Stomach (tissue), 9 donors: ENCODE data around the gene PPM1J. TPM values are rescaled to one million over a fixed set of nuclear protein-coding genes. Genes with fewer than 3 reads are reported as not detected.

ENCODE experiments used
- DNase-seq, 2 donors: peaks; one replicate each; pipeline versions ENCODE4 v3.0.0 to v3.0.0-alpha.2; 2013 to 2019
- H3K27ac ChIP-seq, 5 donors: fragments of 200-600 bp in 4 of 5; sonication (generic) in 4 of 5; one replicate each; pipeline ENCODE4 v1.5.1; 2013 to 2019; ENCODE audit warnings: mild to moderate bottlenecking in 1 of 5, moderate library complexity in 1 of 5
- H3K27me3 ChIP-seq, 3 donors: fragments of 200-600 bp; sonication (generic); one replicate each; pipeline ENCODE4 v1.5.1; 2017 to 2019; ENCODE audit warnings: mixed run types in 1 of 3
- H3K36me3 ChIP-seq, 4 donors: fragments of 200-600 bp; sonication (generic); 1 replicate in 3 of 4; 2 replicates in 1 of 4; pipeline ENCODE4 v1.5.1; 2016 to 2019
- H3K4me1 ChIP-seq, 4 donors: fragments of 200-600 bp; sonication (generic); one replicate each; pipeline ENCODE4 v1.5.1; 2016 to 2019
- H3K4me3 ChIP-seq, 4 donors: fragments of 200-600 bp; sonication (generic) in 3 of 4; one replicate each; pipeline ENCODE4 v1.5.1; 2016 to 2019; ENCODE audit warnings: mild to moderate bottlenecking in 1 of 4
- H3K9me3 ChIP-seq, 4 donors: fragments of 200-600 bp; sonication (generic); one replicate each; pipeline ENCODE4 v1.5.1; 2016 to 2019
- CTCF ChIP-seq, 7 experiments: fragments of 450-650 bp in 4 of 7; fragments of 200-600 bp in 3 of 7; sonication (generic) in 3 of 7; IDR thresholded peaks; one replicate each; pipeline ENCODE4 v1.5.1; 2016 to 2019; ENCODE audit warnings: antibody characterized with exemption in 7 of 7, control low read depth in 2 of 7, mild to moderate bottlenecking in 1 of 7
- EP300 ChIP-seq: sonication (generic); formaldehyde crosslinking; IDR thresholded peaks from one replicate; pipeline ENCODE4 v1.6.1; 2017; ENCODE audit warnings: antibody characterized with exemption
- POLR2A ChIP-seq, 4 donors: fragments of 450-650 bp; IDR thresholded peaks; one replicate each; pipeline ENCODE4 v1.6.1; 2016; ENCODE audit warnings: antibody characterized with exemption in 4 of 4, control low read depth in 2 of 4, mild to moderate bottlenecking in 1 of 4, moderate library complexity in 1 of 4
- POLR2AphosphoS5 ChIP-seq, 3 donors: sonication (generic); formaldehyde crosslinking; IDR thresholded peaks; one replicate each; pipeline ENCODE4 v1.6.1; 2016; ENCODE audit warnings: antibody characterized with exemption in 3 of 3
- WGBS, 5 donors: extraction: QIAGEN DNeasy Blood & Tissue Kit in 3 of 5; methylation state at CpG; one replicate each; pipeline versions ENCODE4 v1.1.5 to v1.1.7; 2013 to 2018; 5-methylcytosine and 5-hydroxymethylcytosine counted together
- intact Hi-C: fragments of 100-400 bp; cut with DNase I; formaldehyde crosslinking; loops from one replicate; pipeline ENCODE4 v1.15.1; 2023; ENCODE audit warnings: low total_unique reads
- polyA plus RNA-seq, 3 donors: library from polyadenylated mRNA; stranded (reverse); fragments of 200-250 nt; gene quantifications; one replicate each; pipeline ENCODE4 v1.2.3, GENCODE V29; 2013
- total RNA-seq, 5 donors: library from RNA; depleted of rRNA; stranded (reverse); fragments of >200 nt; gene quantifications; one replicate each; pipeline versions ENCODE4 v1.1.0 to v1.2.3, GENCODE V29; 2014 to 2016
- donor health status: healthy with polysubstance abuse.
- donor health status: Bipolar disorder and iron deficiency.
- donor health status: healthy.

PPM1J gene
- total and polyA plus RNA-seq, 8 donors = 0.50 to 4.0 (median 1.1) TPM; not detected in 4

GRCh38 chr1:112702420-112703261, 12.5 kb downstream of the PPM1J start:
- no peaks in the 10 kb centered on the region for H3K27me3 ChIP-seq
- peak in 1 of 2 donors; percentile 18 for DNase-seq
- intact Hi-C loops = loop anchor here (10.0 kb wide), 1 partner anchor 318 kb away; no protein-coding TSS in a partner anchor
- H3K27ac ChIP-seq = peak overlapping the region in 4 of 5 donors; percentile 88 to 98 (median 96)
- no peak overlapping the region for H3K4me3 ChIP-seq
- H3K9me3 ChIP-seq = no peaks in the 10 kb centered on the region
- 65 to 84% (median 77%) methylated on average over 11 to 12 of the region's 12 CpGs for WGBS, 5 donors
- peaks cover 76 to 89% (median 84%) of the 10 kb centered on the region in 4 donors for H3K4me1 ChIP-seq
- peaks cover 11 to 56% (median 44%) of the 10 kb centered on the region in 4 donors for H3K36me3 ChIP-seq
- no peak for TF ChIP-seq POLR2AphosphoS5 (IDR thresholded peaks at IDR 0.05)
- TF ChIP-seq POLR2A (IDR thresholded peaks at IDR 0.05) = no peak

- 76 to 86% (median 81%) methylated on average over 3 of the region's 3 CpGs for WGBS, 5 donors
- H3K4me1 ChIP-seq = peaks cover 72 to 87% (median 80%) of the 10 kb centered on the region in 4 donors
- intact Hi-C loops = loop anchor here (10.0 kb wide), 1 partner anchor 317 kb away; no protein-coding TSS in a partner anchor
- DNase-seq = peak in 1 of 2 donors; percentile 5
- no peaks in the 10 kb centered on the region for H3K9me3 ChIP-seq
- TF ChIP-seq POLR2A (IDR thresholded peaks at IDR 0.05) (no peak), POLR2AphosphoS5 (IDR thresholded peaks at IDR 0.05) (no peak), CTCF (IDR thresholded peaks at IDR 0.05) (no peak)
- no peak overlapping the region for H3K4me3 ChIP-seq
- H3K36me3 ChIP-seq = peaks cover 11 to 62% (median 50%) of the 10 kb centered on the region in 4 donors
- peak overlapping the region in 4 of 5 donors; percentile 75 to 96 (median 92) for H3K27ac ChIP-seq
- no peaks in the 10 kb centered on the region for H3K27me3 ChIP-seq
These were observed 13.1 kb downstream of the PPM1J start for GRCh38 chr1:112702067-112702395.

- H3K4me3 ChIP-seq = no peak overlapping the region
These were observed 13.7 kb downstream of the PPM1J start for GRCh38 chr1:112701227-112702066.

More at GRCh38 chr1:112701227-112702066, 13.7 kb downstream of the PPM1J start:
- intact Hi-C loops = loop anchor here (10.0 kb wide), 1 partner anchor 317 kb away; no protein-coding TSS in a partner anchor
- H3K27ac ChIP-seq = peak overlapping the region; percentile 62 to 96 (median 88)
- DNase-seq = peak in 1 of 2 donors; percentile 25
- H3K36me3 ChIP-seq = peaks cover 17 to 68% (median 55%) of the 10 kb centered on the region in 4 donors
- peaks cover 72 to 87% (median 80%) of the 10 kb centered on the region in 4 donors for H3K4me1 ChIP-seq
- no peak for TF ChIP-seq CTCF (IDR thresholded peaks at IDR 0.05)
- TF ChIP-seq POLR2AphosphoS5 (IDR thresholded peaks at IDR 0.05) = no peak
- no peak for TF ChIP-seq POLR2A (IDR thresholded peaks at IDR 0.05)
- no peak for TF ChIP-seq EP300
- 76 to 84% (median 78%) methylated on average over 17 of the region's 17 CpGs for WGBS, 5 donors
- H3K9me3 ChIP-seq = no peaks in the 10 kb centered on the region
- H3K27me3 ChIP-seq = no peaks in the 10 kb centered on the region
